Brain microvascular endothelial cell (primary cell): ENCODE measurements around the gene CACNG8.
A peak's percentile ranks its signal among the peaks of the same experiment; 100 is the strongest.
"Not testable (repeated sequence)": the region's sequence is repeated elsewhere in the genome, so short reads cannot be mapped to it uniquely, and the experiment has no call there.

Experiments
- DNase-seq: peaks from one replicate; pipeline ENCODE4 v3.0.0-alpha.2; 2020
- H3K27ac ChIP-seq: fragments of 250-450 bp; sonication (Bioruptor Pico); 2 replicates; pipeline ENCODE4 v1.5.1; 2020; ENCODE audit warnings: mild to moderate bottlenecking, moderate library complexity
- H3K27me3 ChIP-seq: fragments of 250-450 bp; sonication (Bioruptor Pico); replicated peaks from 2 replicates; pipeline ENCODE4 v1.5.1; 2020; ENCODE audit warnings: mild to moderate bottlenecking
- H3K36me3 ChIP-seq: fragments of 250-450 bp; sonication (Bioruptor Pico); replicated peaks from 2 replicates; pipeline ENCODE4 v1.5.1; 2020; ENCODE audit warnings: mild to moderate bottlenecking
- H3K4me3 ChIP-seq: 2 replicates; pipeline ENCODE4 v1.5.1; 2011; ENCODE audit warnings: low read depth, mild to moderate bottlenecking, control low read depth, low read length, moderate library complexity
- CTCF ChIP-seq: IDR thresholded peaks from 2 replicates; pipeline ENCODE4 v1.5.1; 2011; ENCODE audit warnings: low read depth, mild to moderate bottlenecking, moderate library complexity, low read length, control low read depth, inconsistent platforms; ENCODE audit errors: missing control alignments
- in situ Hi-C: cut with HindIII; loops from 2 replicates; pipeline ENCODE4 v1.10.0; 2017; ENCODE audit warnings: low sequenced_read_pairs, low pct_ligation_motif_present

The CACNG8 gene

GRCh38 chr19:53942001-53942786, 20.5 kb upstream of the CACNG8 start:
- H3K27ac ChIP-seq: no peak overlapping the region
- H3K4me3 ChIP-seq: no peak overlapping the region
- H3K27me3 ChIP-seq: peaks cover 17% of the 10 kb centered on the region
- in situ Hi-C loops: no loop called here
- H3K36me3 ChIP-seq: no peaks in the 10 kb centered on the region
- TF ChIP-seq CTCF: peak; percentile 12
- DNase-seq: peak; percentile 2

- in situ Hi-C loops: no loop called here
- H3K27ac ChIP-seq: no peak overlapping the region
- no peak for TF ChIP-seq CTCF
- H3K36me3 ChIP-seq: no peaks in the 10 kb centered on the region
- no peak overlapping the region for H3K4me3 ChIP-seq
- no peak for DNase-seq
- H3K27me3 ChIP-seq: peaks cover 17% of the 10 kb centered on the region
These were observed 18.3 kb upstream of the CACNG8 start for GRCh38 chr19:53944416-53944815.

- H3K27ac ChIP-seq: no peak overlapping the region
- H3K4me3 ChIP-seq: no peak overlapping the region
- H3K36me3 ChIP-seq: no peaks in the 10 kb centered on the region
- peaks cover 17% of the 10 kb centered on the region for H3K27me3 ChIP-seq
- no peak for DNase-seq
- in situ Hi-C loops: no loop called here
- TF ChIP-seq CTCF: no peak
These were observed 17.8 kb upstream of the CACNG8 start for GRCh38 chr19:53944933-53945332.

GRCh38 chr19:53945441-53945840, 17.3 kb upstream of the CACNG8 start:
- H3K36me3 ChIP-seq: no peaks in the 10 kb centered on the region
- TF ChIP-seq CTCF: no peak
- in situ Hi-C loops: no loop called here
- no peak overlapping the region for H3K4me3 ChIP-seq
- DNase-seq: peak; percentile 13
- no peak overlapping the region for H3K27ac ChIP-seq
- peaks cover 17% of the 10 kb centered on the region for H3K27me3 ChIP-seq

- no peak for TF ChIP-seq CTCF
- no peak overlapping the region for H3K27ac ChIP-seq
- H3K27me3 ChIP-seq: peaks cover 17% of the 10 kb centered on the region
- H3K4me3 ChIP-seq: no peak overlapping the region
- DNase-seq: no peak
- H3K36me3 ChIP-seq: no peaks in the 10 kb centered on the region
- in situ Hi-C loops: no loop called here
These were observed 16.7 kb upstream of the CACNG8 start for GRCh38 chr19:53945998-53946397.

- peaks cover 9% of the 10 kb centered on the region for H3K27me3 ChIP-seq
- in situ Hi-C loops: no loop called here
- no peak overlapping the region for H3K4me3 ChIP-seq
- H3K27ac ChIP-seq: no peak overlapping the region
- no peak for DNase-seq
- H3K36me3 ChIP-seq: no peaks in the 10 kb centered on the region
- TF ChIP-seq CTCF: peak; percentile 21
These were observed 15.1 kb upstream of the CACNG8 start for GRCh38 chr19:53947624-53948023.

- in situ Hi-C loops, DNase-seq, H3K36me3 ChIP-seq: not testable (repeated sequence)
These were observed 14.1 kb upstream of the CACNG8 start for GRCh38 chr19:53948611-53949010.

More at GRCh38 chr19:53948611-53949010, 14.1 kb upstream of the CACNG8 start:
- H3K27ac ChIP-seq, H3K27me3 ChIP-seq, H3K4me3 ChIP-seq: not testable (repeated sequence)
